ENCODE results near the gene TRABD2B. TPM values are rescaled to one million over a fixed set of nuclear protein-coding genes. Genes with fewer than 3 reads are reported as not detected.
"Not testable (repeated sequence)": the region's sequence is repeated elsewhere in the genome, so short reads cannot be mapped to it uniquely, and the experiment has no call there.

The TRABD2B gene
- total and polyA plus RNA-seq, 4 donors = 0.28 to 2.6 (median 1.3) TPM

- TF ChIP-seq MAX (IDR thresholded peaks at IDR 0.05) (no peak), HNF4A (conservative IDR thresholded peaks at IDR 0.05) (no peak), HNF4G (IDR thresholded peaks at IDR 0.05) (no peak)
- peak overlapping the region; percentile 73 to 77 for H3K27ac ChIP-seq (ENCODE audit: low read depth in 1 of 2, low read length in 2 of 2)
- H3K36me3 ChIP-seq (ENCODE audit: control insufficient read depth in 4 of 4, insufficient read depth in 3 of 4, low read depth in 1 of 4, low read length in 3 of 4) = no peaks in the 10 kb centered on the region
- no peaks in the 10 kb centered on the region for H3K9me3 ChIP-seq (ENCODE audit: control insufficient read depth in 4 of 4, low read length in 3 of 4)
- H3K27me3 ChIP-seq (ENCODE audit: control insufficient read depth in 4 of 4, insufficient read depth in 4 of 4, low read length in 3 of 4) = no peaks in the 10 kb centered on the region
- peaks cover 10 to 47% (median 29%) of the 10 kb centered on the region in 4 donors for H3K4me1 ChIP-seq (ENCODE audit: control insufficient read depth in 4 of 4, insufficient read depth in 4 of 4, low read length in 3 of 4)
- WGBS = 69% methylated on average over 5 of the region's 5 CpGs
- no peak for DNase-seq (ENCODE audit: low spot score)
- H3K9ac ChIP-seq (ENCODE audit: low read depth in 1 of 2, low read length in 2 of 2) = peak overlapping the region in 1 of 2 donors; percentile 37
- H3K4me3 ChIP-seq (ENCODE audit: low read depth in 1 of 3, low read length in 3 of 3) = no peak overlapping the region
Observed at GRCh38 chr1:47962750-47963492, 34.3 kb downstream of the TRABD2B start.

- not testable (repeated sequence) for DNase-seq (ENCODE audit: low spot score); H3K4me3 ChIP-seq (ENCODE audit: low read depth in 1 of 3, low read length in 3 of 3); H3K9ac ChIP-seq (ENCODE audit: low read depth in 1 of 2, low read length in 2 of 2); H3K27ac ChIP-seq (ENCODE audit: low read depth in 1 of 2, low read length in 2 of 2); H3K36me3 ChIP-seq (ENCODE audit: control insufficient read depth in 4 of 4, insufficient read depth in 3 of 4, low read depth in 1 of 4, low read length in 3 of 4); H3K27me3 ChIP-seq (ENCODE audit: control insufficient read depth in 4 of 4, insufficient read depth in 4 of 4, low read length in 3 of 4); H3K9me3 ChIP-seq (ENCODE audit: control insufficient read depth in 4 of 4, low read length in 3 of 4)
- WGBS = 95% methylated on average over 5 of the region's 5 CpGs
- H3K4me1 ChIP-seq (ENCODE audit: control insufficient read depth in 4 of 4, insufficient read depth in 4 of 4, low read length in 3 of 4) = peaks cover 10 to 42% (median 28%) of the 10 kb centered on the region in 4 donors
Observed at GRCh38 chr1:47961835-47962234, 35.4 kb downstream of the TRABD2B start.

- H3K9me3 ChIP-seq (ENCODE audit: control insufficient read depth in 4 of 4, low read length in 3 of 4); H3K4me1 ChIP-seq (ENCODE audit: control insufficient read depth in 4 of 4, insufficient read depth in 4 of 4, low read length in 3 of 4); DNase-seq (ENCODE audit: low spot score); H3K9ac ChIP-seq (ENCODE audit: low read depth in 1 of 2, low read length in 2 of 2); H3K4me3 ChIP-seq (ENCODE audit: low read depth in 1 of 3, low read length in 3 of 3); H3K27ac ChIP-seq (ENCODE audit: low read depth in 1 of 2, low read length in 2 of 2); H3K36me3 ChIP-seq (ENCODE audit: control insufficient read depth in 4 of 4, insufficient read depth in 3 of 4, low read depth in 1 of 4, low read length in 3 of 4); H3K27me3 ChIP-seq (ENCODE audit: control insufficient read depth in 4 of 4, insufficient read depth in 4 of 4, low read length in 3 of 4): not testable (repeated sequence)
- 97% methylated on average over 6 of the region's 6 CpGs for WGBS
Observed at GRCh38 chr1:47956491-47956890, 40.7 kb downstream of the TRABD2B start.

GRCh38 chr1:47953661-47954060 is 43.5 kb downstream of the TRABD2B start:
- Histone ChIP-seq H3K27ac (ENCODE audit: low read depth in 1 of 2, low read length in 2 of 2) (no peak overlapping the region), H3K9me3 (ENCODE audit: control insufficient read depth in 4 of 4, low read length in 3 of 4) (no peaks in the 10 kb centered on the region), H3K27me3 (ENCODE audit: control insufficient read depth in 4 of 4, insufficient read depth in 4 of 4, low read length in 3 of 4) (no peaks in the 10 kb centered on the region), H3K36me3 (ENCODE audit: control insufficient read depth in 4 of 4, insufficient read depth in 3 of 4, low read depth in 1 of 4, low read length in 3 of 4) (no peaks in the 10 kb centered on the region), H3K4me3 (ENCODE audit: low read depth in 1 of 3, low read length in 3 of 3) (no peak overlapping the region), H3K4me1 (ENCODE audit: control insufficient read depth in 4 of 4, insufficient read depth in 4 of 4, low read length in 3 of 4) (peaks cover 0 to 5% (median under 1%) of the 10 kb centered on the region in 4 donors), H3K9ac (ENCODE audit: low read depth in 1 of 2, low read length in 2 of 2) (no peak overlapping the region)
- DNase-seq (ENCODE audit: low spot score) = no peak
- 97% methylated on average over 3 of the region's 3 CpGs for WGBS
- TF ChIP-seq NR2F2 (IDR thresholded peaks at IDR 0.05) (no peak), ATF3 (IDR thresholded peaks at IDR 0.05) (no peak), MAX (IDR thresholded peaks at IDR 0.05) (no peak), YY1 (IDR thresholded peaks at IDR 0.05) (no peak), TAF1 (conservative IDR thresholded peaks at IDR 0.05) (no peak), JUND (IDR thresholded peaks at IDR 0.05) (no peak), REST (IDR thresholded peaks at IDR 0.05) (no peak)
